ENCODE data around the gene XPC.

Gene XPC

GRCh38 chr3:14188041-14188754 lies 9.8 kb upstream of the XPC start:
- peaks cover 14% of the 10 kb centered on the region; the same call in 1 of the 2 replicates for H4K20me1 ChIP-seq (ENCODE audit: insufficient read depth, low read length)
- peaks cover 1% of the 10 kb centered on the region; the same call in 1 of the 2 replicates for H3K4me1 ChIP-seq (ENCODE audit: insufficient read depth, low read length)
- H3K79me2 ChIP-seq (ENCODE audit: insufficient read depth, low read length) = peaks cover 80% of the 10 kb centered on the region
- no peak for DNase-seq
- H3K36me3 ChIP-seq (ENCODE audit: insufficient read depth, low read length) = peaks cover 51% of the 10 kb centered on the region
- H3K9ac ChIP-seq (ENCODE audit: low read depth, low read length) = no peak overlapping the region
- ATAC-seq (ENCODE audit: insufficient read depth, low read depth) = no peak
- H3K4me3 ChIP-seq (ENCODE audit: low read depth in 1 of 2, low read length in 2 of 2) = no peak overlapping the region
- no peaks in the 10 kb centered on the region for H3K9me3 ChIP-seq (ENCODE audit: insufficient read depth, low read length, severe bottlenecking)
- no peak overlapping the region for H3K4me2 ChIP-seq (ENCODE audit: insufficient read depth, low read length)
- no peaks in the 10 kb centered on the region for H3K27me3 ChIP-seq (ENCODE audit: insufficient read depth, low read length, poor library complexity)
- H3K27ac ChIP-seq (ENCODE audit: low read length) = no peak overlapping the region
- no peak overlapping the region for H2AFZ ChIP-seq (ENCODE audit: low read depth, low read length)
- no peak for TF ChIP-seq EZH2 (IDR thresholded peaks at IDR 0.05; ENCODE audit: borderline replicate concordance, low read depth, low read length, severe bottlenecking)
- TF ChIP-seq, protein P1, sequence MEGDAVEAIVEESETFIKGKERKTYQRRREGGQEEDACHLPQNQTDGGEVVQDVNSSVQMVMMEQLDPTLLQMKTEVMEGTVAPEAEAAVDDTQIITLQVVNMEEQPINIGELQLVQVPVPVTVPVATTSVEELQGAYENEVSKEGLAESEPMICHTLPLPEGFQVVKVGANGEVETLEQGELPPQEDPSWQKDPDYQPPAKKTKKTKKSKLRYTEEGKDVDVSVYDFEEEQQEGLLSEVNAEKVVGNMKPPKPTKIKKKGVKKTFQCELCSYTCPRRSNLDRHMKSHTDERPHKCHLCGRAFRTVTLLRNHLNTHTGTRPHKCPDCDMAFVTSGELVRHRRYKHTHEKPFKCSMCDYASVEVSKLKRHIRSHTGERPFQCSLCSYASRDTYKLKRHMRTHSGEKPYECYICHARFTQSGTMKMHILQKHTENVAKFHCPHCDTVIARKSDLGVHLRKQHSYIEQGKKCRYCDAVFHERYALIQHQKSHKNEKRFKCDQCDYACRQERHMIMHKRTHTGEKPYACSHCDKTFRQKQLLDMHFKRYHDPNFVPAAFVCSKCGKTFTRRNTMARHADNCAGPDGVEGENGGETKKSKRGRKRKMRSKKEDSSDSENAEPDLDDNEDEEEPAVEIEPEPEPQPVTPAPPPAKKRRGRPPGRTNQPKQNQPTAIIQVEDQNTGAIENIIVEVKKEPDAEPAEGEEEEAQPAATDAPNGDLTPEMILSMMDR (IDR thresholded peaks at IDR 0.05; ENCODE audit: borderline replicate concordance, extremely low read depth, low read length, poor library complexity, severe bottlenecking) = no peak

DNA sequence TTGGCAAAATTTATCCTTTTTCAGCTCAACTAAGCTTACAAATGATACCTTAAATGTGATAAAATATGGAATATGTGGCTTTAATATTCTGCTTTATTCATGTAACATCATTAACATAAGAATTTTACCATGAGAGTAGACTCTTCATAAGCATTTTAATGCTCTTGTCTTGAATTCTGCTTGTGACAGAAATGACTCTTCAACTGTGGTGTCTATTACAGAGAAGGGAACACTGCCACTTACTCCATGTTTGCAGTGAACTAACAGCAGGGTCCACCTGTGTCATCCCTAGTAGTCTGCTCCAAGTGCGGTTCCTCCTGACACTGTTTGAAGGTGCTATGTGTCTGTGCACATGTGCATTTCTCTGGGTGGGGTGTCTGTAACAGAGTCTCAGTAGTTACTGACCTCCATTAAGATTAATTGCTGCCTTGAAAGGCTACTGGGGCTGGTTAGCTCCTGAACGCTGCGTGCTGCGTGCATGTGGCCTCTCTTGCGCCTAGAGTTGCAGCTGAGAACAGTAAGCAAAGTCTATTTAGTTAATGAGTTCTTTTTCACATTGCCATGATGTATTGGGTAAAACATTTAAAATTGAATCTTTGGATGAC lies 8.6 kb upstream of the XPC start:
- ATAC-seq (ENCODE audit: insufficient read depth, low read depth) = no peak
- Histone ChIP-seq H2AFZ (ENCODE audit: low read depth, low read length) (no peak overlapping the region), H3K36me3 (ENCODE audit: insufficient read depth, low read length) (peaks cover 64% of the 10 kb centered on the region), H3K4me1 (ENCODE audit: insufficient read depth, low read length) (peaks cover 13% of the 10 kb centered on the region; the same call in 1 of the 2 replicates), H3K9me3 (ENCODE audit: insufficient read depth, low read length, severe bottlenecking) (no peaks in the 10 kb centered on the region), H3K27ac (ENCODE audit: low read length) (no peak overlapping the region), H3K4me3 (ENCODE audit: low read depth in 1 of 2, low read length in 2 of 2) (no peak overlapping the region), H4K20me1 (ENCODE audit: insufficient read depth, low read length) (peaks cover 20% of the 10 kb centered on the region; the same call in 1 of the 2 replicates), H3K27me3 (ENCODE audit: insufficient read depth, low read length, poor library complexity) (no peaks in the 10 kb centered on the region), H3K79me2 (ENCODE audit: insufficient read depth, low read length) (peaks cover 81% of the 10 kb centered on the region), H3K9ac (ENCODE audit: low read depth, low read length) (no peak overlapping the region), H3K4me2 (ENCODE audit: insufficient read depth, low read length) (no peak overlapping the region)
- TF ChIP-seq, protein P1 (IDR thresholded peaks at IDR 0.05; ENCODE audit: borderline replicate concordance, extremely low read depth, low read length, poor library complexity, severe bottlenecking) = no peak
- TF ChIP-seq EZH2 (IDR thresholded peaks at IDR 0.05; ENCODE audit: borderline replicate concordance, low read depth, low read length, severe bottlenecking) = no peak
- no peak for DNase-seq

GRCh38 chr3:14183015-14183577 lies 4.7 kb upstream of the XPC start:
- H3K9ac ChIP-seq (ENCODE audit: low read depth, low read length) = peak overlapping the region; percentile 20
- ATAC-seq (ENCODE audit: insufficient read depth, low read depth) (no peak), DNase-seq (no peak)
- H3K4me1 ChIP-seq (ENCODE audit: insufficient read depth, low read length) = peaks cover 42% of the 10 kb centered on the region
- peaks cover 20% of the 10 kb centered on the region; the same call in 1 of the 2 replicates for H4K20me1 ChIP-seq (ENCODE audit: insufficient read depth, low read length)
- no peak overlapping the region for H3K27ac ChIP-seq (ENCODE audit: low read length)
- no peak overlapping the region for H3K4me3 ChIP-seq (ENCODE audit: low read depth in 1 of 2, low read length in 2 of 2)
- peak overlapping the region; percentile 42; the same call in 1 of the 2 replicates for H3K4me2 ChIP-seq (ENCODE audit: insufficient read depth, low read length)
- no peak for TF ChIP-seq EZH2 (IDR thresholded peaks at IDR 0.05; ENCODE audit: borderline replicate concordance, low read depth, low read length, severe bottlenecking)
- TF ChIP-seq, protein P1 (IDR thresholded peaks at IDR 0.05; ENCODE audit: borderline replicate concordance, extremely low read depth, low read length, poor library complexity, severe bottlenecking) = no peak
- peaks cover 85% of the 10 kb centered on the region for H3K79me2 ChIP-seq (ENCODE audit: insufficient read depth, low read length)
- H3K36me3 ChIP-seq (ENCODE audit: insufficient read depth, low read length) = peaks cover 67% of the 10 kb centered on the region
- H3K9me3 ChIP-seq (ENCODE audit: insufficient read depth, low read length, severe bottlenecking) = no peaks in the 10 kb centered on the region
- no peak overlapping the region for H2AFZ ChIP-seq (ENCODE audit: low read depth, low read length)
- no peaks in the 10 kb centered on the region for H3K27me3 ChIP-seq (ENCODE audit: insufficient read depth, low read length, poor library complexity)

Data from DND-41 (cell line).